RPMI8226 (cell line): ENCODE results near the gene SMPD3.
A peak's percentile ranks its signal among the peaks of the same experiment; 100 is the strongest.
"Not testable (repeated sequence)": the region's sequence is repeated elsewhere in the genome, so short reads cannot be mapped to it uniquely, and the experiment has no call there.

ENCODE experiments used
- DNase-seq: peaks from one replicate; pipeline ENCODE4 v3.0.0-alpha.2; 2015

Gene SMPD3

GRCh38 chr16:68448360-68448970 lies at the start of gene SMPD3:
SMPD3 (minus strand) TSS chr16:68448508; CDS start chr16:68372181, 76,327 bp downstream.
- peak; percentile 100 for DNase-seq

- DNase-seq: no peak
These were observed 48.4 kb upstream of the SMPD3 start for GRCh38 chr16:68496689-68497088.

GRCh38 chr16:68494261-68494660 lies 46.0 kb upstream of the SMPD3 start:
- not testable (repeated sequence) for DNase-seq

GRCh38 chr16:68493412-68494070 lies 45.2 kb upstream of the SMPD3 start:
- DNase-seq: no peak

- peak; percentile 85 for DNase-seq
These were observed 44.5 kb upstream of the SMPD3 start for GRCh38 chr16:68492543-68493411.

- DNase-seq: no peak
These were observed 43.8 kb upstream of the SMPD3 start for GRCh38 chr16:68492151-68492542.

GRCh38 chr16:68491576-68491950 lies 43.3 kb upstream of the SMPD3 start:
- no peak for DNase-seq

- peak; percentile 96 for DNase-seq
These were observed 42.7 kb upstream of the SMPD3 start for GRCh38 chr16:68490829-68491575.

GRCh38 chr16:68490358-68490757 lies 42.0 kb upstream of the SMPD3 start:
- DNase-seq: no peak

- peak; percentile 47 for DNase-seq
These were observed 40.2 kb upstream of the SMPD3 start for GRCh38 chr16:68488554-68488953.

- DNase-seq: no peak
These were observed 39.4 kb upstream of the SMPD3 start for GRCh38 chr16:68487669-68488068.

- DNase-seq: no peak
These were observed 38.9 kb upstream of the SMPD3 start for GRCh38 chr16:68487203-68487514.

- peak; percentile 89 for DNase-seq
These were observed 38.3 kb upstream of the SMPD3 start for GRCh38 chr16:68486502-68487202.

- no peak for DNase-seq
These were observed 33.3 kb upstream of the SMPD3 start for GRCh38 chr16:68481636-68482035.

GRCh38 chr16:68480084-68480995 lies 32.0 kb upstream of the SMPD3 start:
- no peak for DNase-seq

- DNase-seq: no peak
These were observed 31.0 kb upstream of the SMPD3 start for GRCh38 chr16:68479271-68479670.

- DNase-seq: no peak
These were observed 30.4 kb upstream of the SMPD3 start for GRCh38 chr16:68478526-68479250.

GRCh38 chr16:68475071-68475470 lies 26.8 kb upstream of the SMPD3 start:
- DNase-seq: no peak

GRCh38 chr16:68473358-68474070 lies 25.2 kb upstream of the SMPD3 start:
- DNase-seq: no peak

GRCh38 chr16:68472581-68472980 lies 24.3 kb upstream of the SMPD3 start:
- DNase-seq: no peak
